Neural crest cell (in vitro differentiated cells): Measurements from ENCODE around the gene PACSIN1. TPM values are rescaled to one million over a fixed set of nuclear protein-coding genes. Genes with fewer than 3 reads are reported as not detected.

Source experiments
- DNase-seq: peaks from one replicate; pipeline ENCODE4 v3.0.0; 2021; ENCODE audit warnings: low read depth, mixed read lengths, low spot score
- H3K27ac Mint-ChIP-seq: one replicate; pipeline ENCODE4 v1.8.0; 2021; ENCODE audit warnings: mild to moderate bottlenecking, mixed read lengths; ENCODE audit not compliant: unreplicated experiment
- H3K27me3 Mint-ChIP-seq: 2 replicates; pipeline ENCODE4 v1.8.0; 2021; ENCODE audit warnings: low read depth, mild to moderate bottlenecking, mixed read lengths
- H3K36me3 Mint-ChIP-seq: 2 replicates; pipeline ENCODE4 v1.8.0; 2021; ENCODE audit warnings: low read depth, mild to moderate bottlenecking, mixed read lengths
- H3K4me1 Mint-ChIP-seq: 2 replicates; pipeline ENCODE4 v1.8.0; 2021; ENCODE audit warnings: mixed read lengths
- H3K4me3 Mint-ChIP-seq: one replicate; pipeline ENCODE4 v1.8.0; 2021; ENCODE audit warnings: mild to moderate bottlenecking, mixed read lengths
- H3K9me3 Mint-ChIP-seq: 2 replicates; pipeline ENCODE4 v1.8.0; 2021; ENCODE audit warnings: mixed read lengths
- total RNA-seq: library from RNA; stranded (reverse); gene quantifications from 2 replicates; pipeline ENCODE4 v1.2.1, GENCODE V29; 2021
- TF ChIP-seq, protein P1 (sequence below): fragments of 200-600 bp; sonication (generic); conservative IDR thresholded peaks from 2 replicates; pipeline ENCODE4 v1.5.0; 2021; ENCODE audit warnings: antibody characterized with exemption, mild to moderate bottlenecking

Gene PACSIN1
- total RNA-seq, 1 donor from 2014 or later = 0.44 TPM

DNA sequence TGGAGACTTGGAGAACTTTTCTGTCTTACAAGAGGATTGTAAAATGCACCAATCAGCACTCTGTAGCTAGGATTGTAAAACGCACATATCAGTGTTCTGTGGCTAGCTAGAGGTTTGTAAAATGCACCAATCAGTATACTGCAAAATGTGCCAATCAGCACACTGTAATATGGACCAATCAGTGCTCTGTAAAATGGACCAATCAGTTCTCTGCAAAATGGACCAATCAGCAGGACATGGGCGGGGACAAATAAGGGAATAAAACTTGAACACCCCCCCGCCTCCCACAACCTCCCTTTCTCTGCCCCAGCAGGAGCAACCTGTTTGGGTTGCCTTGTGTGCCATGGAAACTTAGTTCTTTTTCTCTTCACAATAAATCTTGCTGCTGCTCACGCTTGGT, 27.2 kb upstream of the PACSIN1 start:
- H3K36me3 Mint-ChIP-seq = peaks cover 6% of the 10 kb centered on the region
- peaks cover 4% of the 10 kb centered on the region for H3K4me1 Mint-ChIP-seq
- DNase-seq = no peak
- H3K4me3 Mint-ChIP-seq = no peak overlapping the region
- peaks cover 8% of the 10 kb centered on the region for H3K9me3 Mint-ChIP-seq
- TF ChIP-seq, protein P1, sequence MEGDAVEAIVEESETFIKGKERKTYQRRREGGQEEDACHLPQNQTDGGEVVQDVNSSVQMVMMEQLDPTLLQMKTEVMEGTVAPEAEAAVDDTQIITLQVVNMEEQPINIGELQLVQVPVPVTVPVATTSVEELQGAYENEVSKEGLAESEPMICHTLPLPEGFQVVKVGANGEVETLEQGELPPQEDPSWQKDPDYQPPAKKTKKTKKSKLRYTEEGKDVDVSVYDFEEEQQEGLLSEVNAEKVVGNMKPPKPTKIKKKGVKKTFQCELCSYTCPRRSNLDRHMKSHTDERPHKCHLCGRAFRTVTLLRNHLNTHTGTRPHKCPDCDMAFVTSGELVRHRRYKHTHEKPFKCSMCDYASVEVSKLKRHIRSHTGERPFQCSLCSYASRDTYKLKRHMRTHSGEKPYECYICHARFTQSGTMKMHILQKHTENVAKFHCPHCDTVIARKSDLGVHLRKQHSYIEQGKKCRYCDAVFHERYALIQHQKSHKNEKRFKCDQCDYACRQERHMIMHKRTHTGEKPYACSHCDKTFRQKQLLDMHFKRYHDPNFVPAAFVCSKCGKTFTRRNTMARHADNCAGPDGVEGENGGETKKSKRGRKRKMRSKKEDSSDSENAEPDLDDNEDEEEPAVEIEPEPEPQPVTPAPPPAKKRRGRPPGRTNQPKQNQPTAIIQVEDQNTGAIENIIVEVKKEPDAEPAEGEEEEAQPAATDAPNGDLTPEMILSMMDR = no peak
- H3K27me3 Mint-ChIP-seq = no peaks in the 10 kb centered on the region
- no peak overlapping the region for H3K27ac Mint-ChIP-seq

DNA sequence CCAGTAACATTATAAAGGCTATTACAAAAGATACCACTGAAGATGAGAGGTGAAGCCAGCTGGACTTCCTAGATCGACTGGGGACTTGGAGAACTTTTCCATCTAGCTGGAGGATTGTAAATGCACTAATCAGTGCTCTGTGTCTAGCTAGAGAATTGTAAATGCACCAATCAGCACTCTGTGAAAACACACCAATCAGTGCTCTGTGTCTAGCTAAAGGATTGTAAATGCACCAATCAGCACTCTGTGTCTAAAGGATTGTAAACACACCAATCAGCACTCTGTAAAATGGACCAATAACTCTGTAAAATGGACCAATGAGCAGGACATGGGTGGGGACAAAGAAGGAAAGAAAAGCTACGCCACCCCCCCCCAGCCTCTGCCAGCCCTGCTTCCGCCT, 26.4 kb upstream of the PACSIN1 start:
- H3K36me3 Mint-ChIP-seq = peaks cover 6% of the 10 kb centered on the region
- TF ChIP-seq, protein P1 = no peak
- H3K4me1 Mint-ChIP-seq = peaks cover 4% of the 10 kb centered on the region
- no peak overlapping the region for H3K27ac Mint-ChIP-seq
- DNase-seq = no peak
- H3K27me3 Mint-ChIP-seq = no peaks in the 10 kb centered on the region
- H3K9me3 Mint-ChIP-seq = peaks cover 8% of the 10 kb centered on the region
- H3K4me3 Mint-ChIP-seq = no peak overlapping the region

DNA sequence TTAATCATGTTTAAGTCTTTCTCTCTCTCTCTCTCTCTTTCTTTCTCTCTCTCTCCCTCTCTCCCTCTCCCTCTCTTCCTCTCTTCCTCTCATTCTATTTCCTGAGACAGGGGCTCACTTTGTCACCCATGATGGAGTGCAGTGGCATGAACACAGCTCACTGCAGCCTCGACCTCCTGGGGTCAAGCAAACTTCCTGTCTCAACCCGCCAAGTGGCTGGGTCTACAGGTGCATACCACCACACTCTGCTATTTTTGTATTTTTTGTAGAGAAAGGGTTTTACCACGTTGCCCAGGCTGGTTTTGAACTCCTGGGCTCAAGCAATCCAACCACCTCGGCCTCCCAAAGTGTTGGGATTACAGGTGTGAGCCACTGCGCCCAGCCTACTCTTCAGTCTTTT, 24.4 kb upstream of the PACSIN1 start:
- Mint-ChIP-seq H3K9me3 (peaks cover 8% of the 10 kb centered on the region), H3K4me1 (peaks cover 4% of the 10 kb centered on the region), H3K4me3 (no peak overlapping the region), H3K27me3 (no peaks in the 10 kb centered on the region), H3K27ac (no peak overlapping the region), H3K36me3 (peaks cover 6% of the 10 kb centered on the region)
- TF ChIP-seq, protein P1 = no peak
- no peak for DNase-seq

DNA sequence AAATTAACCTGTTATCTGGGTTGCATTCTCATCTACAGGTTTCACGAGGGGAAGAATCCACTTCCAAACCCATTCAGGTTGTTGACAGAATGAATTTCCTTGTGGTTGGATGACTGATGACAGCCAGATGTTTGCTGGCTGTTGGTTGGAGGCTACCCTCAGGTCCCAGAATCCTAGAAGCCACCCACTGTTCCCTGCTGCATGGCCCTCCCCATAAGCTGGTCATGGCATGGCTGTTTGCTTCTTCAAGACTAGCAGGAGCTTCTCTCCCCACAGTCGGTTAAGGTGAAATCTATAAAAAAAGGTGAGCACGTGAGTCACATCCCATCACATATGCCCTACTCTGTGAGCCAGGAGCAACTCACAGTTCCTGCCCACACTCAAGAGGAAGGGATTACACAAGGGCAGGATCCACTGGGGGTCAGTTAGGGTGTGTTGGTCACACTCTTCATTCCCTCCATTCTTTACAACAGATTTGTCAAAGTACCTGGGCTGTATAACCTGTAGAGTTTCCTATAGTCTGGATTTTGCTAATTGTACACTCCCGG, 20.5 kb upstream of the PACSIN1 start:
- Mint-ChIP-seq H3K4me3 (no peak overlapping the region), H3K27ac (no peak overlapping the region), H3K27me3 (no peaks in the 10 kb centered on the region), H3K9me3 (no peaks in the 10 kb centered on the region), H3K36me3 (no peaks in the 10 kb centered on the region), H3K4me1 (peaks cover 8% of the 10 kb centered on the region)
- TF ChIP-seq, protein P1 = no peak
- no peak for DNase-seq

DNA sequence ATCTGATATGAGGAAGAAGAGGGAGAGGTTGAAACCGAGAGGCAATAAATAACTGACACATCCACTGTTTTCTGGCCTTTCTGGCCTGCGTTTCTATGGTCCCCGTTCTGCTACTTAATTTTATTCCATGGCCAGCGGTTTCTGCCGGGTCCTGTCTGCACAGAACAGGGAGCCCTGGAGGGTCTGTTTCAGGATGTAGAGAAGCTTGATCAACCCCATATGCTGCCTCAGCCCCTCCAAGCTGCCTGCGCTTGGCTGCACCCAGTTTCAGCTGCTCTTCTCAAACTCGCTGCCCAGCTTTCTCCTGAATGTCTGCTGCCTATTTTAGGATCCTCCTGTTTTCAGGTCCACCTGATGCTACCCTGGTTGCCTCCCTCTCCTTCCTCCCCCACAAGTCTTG, 18.5 kb upstream of the PACSIN1 start:
- Mint-ChIP-seq H3K9me3 (peaks cover 5% of the 10 kb centered on the region), H3K27ac (no peak overlapping the region), H3K36me3 (no peaks in the 10 kb centered on the region), H3K4me3 (no peak overlapping the region), H3K4me1 (peaks cover 4% of the 10 kb centered on the region), H3K27me3 (no peaks in the 10 kb centered on the region)
- no peak for DNase-seq
- TF ChIP-seq, protein P1 = no peak
